Skin epidermis (tissue), 12 donors: ENCODE results near the gene KIRREL3.

Source experiments
- H3K27ac ChIP-seq, 21 experiments: fragments of 200-600 bp; sonication (generic) in 11 of 21; one replicate each; pipeline ENCODE4 v1.5.0; 2020; ENCODE audit warnings: mild to moderate bottlenecking in 3 of 21, inconsistent platforms in 2 of 21, moderate library complexity in 2 of 21
- H3K4me3 ChIP-seq, 7 experiments: fragments of 200-600 bp; sonication (generic) in 2 of 7; one replicate each; pipeline ENCODE4 v1.5.0; 2020; ENCODE audit warnings: inconsistent platforms in 2 of 7, mild to moderate bottlenecking in 2 of 7, moderate library complexity in 1 of 7

Gene KIRREL3

GRCh38 chr11:126756855-126757254 lies 243.7 kb downstream of the KIRREL3 start:
- H3K27ac ChIP-seq: no peak overlapping the region
- H3K4me3 ChIP-seq: no peak overlapping the region

GRCh38 chr11:126756421-126756820 lies 244.1 kb downstream of the KIRREL3 start:
- Histone ChIP-seq H3K4me3 (no peak overlapping the region), H3K27ac (no peak overlapping the region)

DNA sequence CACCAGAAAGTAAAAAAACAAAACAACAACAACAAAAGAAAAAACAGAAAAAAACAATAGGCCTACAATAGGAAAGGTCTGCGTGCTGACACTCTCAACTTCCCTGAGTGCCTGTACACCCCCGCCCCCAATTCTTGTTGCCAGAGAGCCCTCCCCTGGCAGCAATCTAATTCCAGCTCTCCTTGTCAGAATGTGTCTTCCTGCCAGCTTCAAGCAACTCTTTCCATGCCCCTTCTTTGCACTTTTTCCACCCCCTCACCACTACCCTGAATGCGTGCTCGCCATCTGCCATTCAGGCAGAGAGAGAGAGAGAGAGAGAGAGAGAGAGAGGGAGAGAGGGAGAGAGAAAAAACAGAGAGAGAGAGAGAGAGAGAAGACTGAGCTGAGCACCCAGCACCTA lies 245.0 kb downstream of the KIRREL3 start:
- no peak overlapping the region for H3K4me3 ChIP-seq

GRCh38 chr11:126754591-126755426 lies 245.8 kb downstream of the KIRREL3 start:
- Histone ChIP-seq H3K4me3 (no peak overlapping the region), H3K27ac (no peak overlapping the region)

More for the DNA sequence above, 245.0 kb downstream of the KIRREL3 start:
- H3K27ac ChIP-seq: no peak overlapping the region

DNA sequence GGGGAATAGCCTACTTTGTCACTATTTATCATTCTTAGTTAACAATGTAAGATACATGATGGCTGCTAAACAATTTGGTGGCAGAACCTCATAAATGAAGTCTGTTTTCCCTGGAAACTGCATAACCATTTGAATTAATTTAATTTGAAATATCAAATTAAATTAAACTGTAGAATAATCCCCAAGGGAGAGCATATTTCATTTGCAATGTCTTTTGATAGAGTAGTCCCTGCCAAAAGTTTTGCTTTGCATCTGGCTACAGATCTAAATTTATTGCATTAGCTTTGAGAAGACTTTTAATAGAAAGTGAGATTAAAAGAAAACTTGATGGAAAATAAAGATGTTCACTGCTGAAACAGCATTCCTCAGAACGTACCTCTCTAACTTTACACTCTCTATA lies 246.6 kb downstream of the KIRREL3 start:
- no peak overlapping the region for H3K27ac ChIP-seq
- no peak overlapping the region for H3K4me3 ChIP-seq

- H3K4me3 ChIP-seq: no peak overlapping the region
- no peak overlapping the region for H3K27ac ChIP-seq
Observed at GRCh38 chr11:126751242-126751641, 249.3 kb downstream of the KIRREL3 start.

DNA sequence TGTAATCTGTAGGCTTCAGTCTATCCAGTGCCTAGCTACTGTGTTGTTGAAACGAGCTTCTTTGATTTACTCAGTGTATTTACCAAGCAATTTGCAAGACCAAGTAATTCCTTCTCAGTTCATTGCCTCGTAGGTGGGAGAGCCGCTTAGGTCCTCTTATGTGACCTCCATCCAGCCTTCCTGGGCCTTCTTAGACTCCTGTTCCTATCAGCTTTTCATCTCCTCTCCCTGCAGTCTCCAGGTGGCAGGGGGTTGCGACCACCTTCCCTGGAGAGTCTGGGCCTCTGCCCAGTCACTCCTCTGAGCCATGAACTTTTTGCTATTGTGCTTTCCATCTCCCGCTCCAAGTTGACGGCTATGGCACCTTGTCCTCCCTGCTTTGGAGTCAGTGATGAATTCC lies 251.8 kb downstream of the KIRREL3 start:
- peak overlapping the region in 1 of 21 experiments; percentile 3 for H3K27ac ChIP-seq

DNA sequence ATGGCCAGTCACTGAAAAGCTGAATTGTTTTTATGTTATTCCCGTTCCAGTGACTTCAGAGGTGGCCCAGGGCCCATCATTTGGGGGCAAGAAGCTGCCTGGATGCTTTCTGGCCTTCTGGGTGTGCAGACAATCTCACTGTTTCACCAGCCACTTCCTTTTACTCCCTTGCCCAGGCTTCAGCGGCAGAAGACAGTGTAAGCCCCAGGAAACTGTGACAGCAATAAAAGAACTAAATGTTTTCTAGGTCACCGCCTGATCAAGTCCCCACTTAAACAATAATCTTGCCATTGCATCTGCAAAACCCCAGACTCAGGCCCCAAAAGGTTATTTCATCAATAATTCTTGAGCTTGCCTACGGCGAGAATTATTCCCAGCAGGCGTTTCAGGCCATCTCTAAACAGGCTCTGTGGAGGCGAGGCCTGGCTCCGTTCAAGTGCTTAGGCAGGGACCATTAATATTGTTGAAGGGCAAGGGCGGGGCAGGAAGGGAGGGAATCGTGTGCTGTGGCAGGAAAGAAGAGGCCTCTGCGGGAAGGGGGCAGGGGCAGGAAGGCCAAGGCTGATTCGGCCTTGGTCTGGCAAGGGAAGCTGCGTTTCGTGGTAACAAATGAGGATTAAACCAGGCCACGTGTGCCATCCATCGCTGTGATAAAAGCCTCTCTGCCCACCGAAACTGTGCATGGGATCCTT lies 252.3 kb downstream of the KIRREL3 start:
- H3K27ac ChIP-seq: peak overlapping the region in 1 of 21 experiments; percentile 3
- no peak overlapping the region for H3K4me3 ChIP-seq

More for the DNA sequence above, 251.8 kb downstream of the KIRREL3 start:
- H3K4me3 ChIP-seq: no peak overlapping the region

DNA sequence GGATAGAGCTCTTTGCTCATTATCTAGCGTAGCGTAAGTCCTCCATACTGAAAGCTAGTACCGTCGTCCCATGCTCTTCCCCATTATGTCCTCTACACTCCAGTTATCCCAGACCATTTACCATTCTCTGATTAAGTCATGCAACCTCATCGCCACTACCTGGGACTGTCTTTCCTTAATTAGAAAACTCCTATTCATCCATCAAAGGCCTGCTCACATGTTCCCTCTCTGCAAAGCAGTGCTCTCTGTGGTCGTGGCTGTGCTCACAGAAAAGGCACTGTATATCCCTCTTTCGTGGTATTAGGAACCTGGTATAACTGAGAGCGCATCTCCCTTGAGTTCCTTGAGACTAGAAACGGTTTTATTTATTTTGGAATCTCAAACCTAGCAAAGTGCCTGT lies 253.3 kb downstream of the KIRREL3 start:
- Histone ChIP-seq H3K27ac (no peak overlapping the region), H3K4me3 (no peak overlapping the region)

GRCh38 chr11:126746443-126746842 lies 254.1 kb downstream of the KIRREL3 start:
- Histone ChIP-seq H3K4me3 (no peak overlapping the region), H3K27ac (no peak overlapping the region)

GRCh38 chr11:126744699-126745098 lies 255.9 kb downstream of the KIRREL3 start:
- Histone ChIP-seq H3K4me3 (no peak overlapping the region), H3K27ac (no peak overlapping the region)

GRCh38 chr11:126743628-126744027 lies 256.9 kb downstream of the KIRREL3 start:
- H3K27ac ChIP-seq: no peak overlapping the region
- no peak overlapping the region for H3K4me3 ChIP-seq

DNA sequence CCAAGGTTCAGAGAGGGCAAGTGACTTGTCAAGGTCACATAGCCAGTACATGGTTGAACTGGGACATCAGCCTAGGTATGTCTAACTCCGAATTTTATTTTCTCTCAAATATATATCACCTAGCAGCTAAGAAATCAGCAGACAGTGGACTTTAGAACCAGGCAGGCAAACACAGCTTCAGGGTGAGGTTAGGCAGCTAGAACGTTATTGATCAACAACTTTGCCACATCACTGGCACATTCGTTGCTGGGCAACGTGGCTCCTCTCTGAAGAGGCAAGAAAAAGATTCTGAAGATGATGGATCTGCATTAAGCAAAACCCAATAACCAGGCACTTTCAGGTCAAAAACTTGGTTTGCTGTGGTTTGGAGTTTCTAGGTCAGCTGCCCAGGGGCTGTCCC lies 258.0 kb downstream of the KIRREL3 start:
- H3K4me3 ChIP-seq: no peak overlapping the region
- H3K27ac ChIP-seq: no peak overlapping the region

DNA sequence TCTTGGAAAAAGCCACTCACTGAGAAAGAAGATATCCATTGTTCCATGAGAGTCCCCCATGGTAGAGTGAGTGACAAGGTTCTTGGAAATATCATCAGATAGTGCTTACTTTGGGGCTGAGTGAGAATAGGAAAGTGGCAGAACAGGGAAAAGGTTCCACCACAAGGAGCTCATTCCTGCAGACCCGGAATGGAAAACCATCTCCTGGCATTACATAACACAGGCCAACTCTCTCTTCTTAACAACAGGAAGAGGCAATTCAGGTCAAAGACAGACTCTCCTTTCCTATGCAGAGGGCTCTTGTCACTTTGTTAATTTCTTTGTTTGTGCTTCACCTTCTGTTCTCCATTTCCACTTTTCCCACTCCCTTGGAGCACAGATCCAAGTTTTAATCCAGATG lies 259.7 kb downstream of the KIRREL3 start:
- Histone ChIP-seq H3K4me3 (no peak overlapping the region), H3K27ac (no peak overlapping the region)

- H3K27ac ChIP-seq: no peak overlapping the region
Observed at GRCh38 chr11:126739499-126740145, 260.9 kb downstream of the KIRREL3 start.

GRCh38 chr11:126738295-126739031 lies 262.1 kb downstream of the KIRREL3 start:
- Histone ChIP-seq H3K27ac (no peak overlapping the region), H3K4me3 (no peak overlapping the region)

More at GRCh38 chr11:126739499-126740145, 260.9 kb downstream of the KIRREL3 start:
- no peak overlapping the region for H3K4me3 ChIP-seq

GRCh38 chr11:126736682-126737572 lies 263.6 kb downstream of the KIRREL3 start:
- Histone ChIP-seq H3K27ac (no peak overlapping the region), H3K4me3 (no peak overlapping the region)

- Histone ChIP-seq H3K4me3 (no peak overlapping the region), H3K27ac (no peak overlapping the region)
Observed at GRCh38 chr11:126734752-126735151, 265.8 kb downstream of the KIRREL3 start.

DNA sequence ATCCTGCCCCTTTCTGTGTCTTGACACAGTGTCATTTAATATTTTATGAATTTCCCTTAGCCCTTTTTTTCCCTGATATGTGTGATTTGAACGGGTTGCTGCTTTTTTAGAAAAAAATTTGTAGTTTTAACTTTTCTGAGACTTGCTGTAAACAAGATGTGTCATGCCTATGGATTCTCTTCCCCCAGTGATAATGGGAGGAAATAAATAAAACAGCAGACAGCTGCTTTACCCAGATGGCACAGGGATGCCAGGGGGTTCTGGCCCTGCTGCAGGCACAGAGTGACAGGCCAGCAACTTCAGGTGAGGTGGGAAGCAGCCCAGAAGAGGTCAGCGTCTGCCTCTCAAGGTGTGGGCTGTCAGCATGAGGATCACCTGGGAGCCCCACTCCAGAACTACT lies 266.9 kb downstream of the KIRREL3 start:
- H3K4me3 ChIP-seq: no peak overlapping the region
- H3K27ac ChIP-seq: no peak overlapping the region
